Measurements from ENCODE around the gene UBE2S.
A peak's percentile ranks its signal among the peaks of the same experiment; 100 is the strongest.
"Not testable (repeated sequence)": the region's sequence is repeated elsewhere in the genome, so short reads cannot be mapped to it uniquely, and the experiment has no call there.

Gene UBE2S

GRCh38 chr19:55440411-55441105, 33.0 kb upstream of the UBE2S start:
- DNase-seq (ENCODE audit: low read depth in 1 of 2, low spot score in 1 of 2): no peak

- no peak for DNase-seq (ENCODE audit: low read depth in 1 of 2, low spot score in 1 of 2)
Observed at GRCh38 chr19:55439052-55439451, 31.5 kb upstream of the UBE2S start.

- DNase-seq (ENCODE audit: low read depth in 1 of 2, low spot score in 1 of 2): no peak
Observed at GRCh38 chr19:55437410-55437809, 29.8 kb upstream of the UBE2S start.

GRCh38 chr19:55436847-55437246, 29.3 kb upstream of the UBE2S start:
- no peak for DNase-seq (ENCODE audit: low read depth in 1 of 2, low spot score in 1 of 2)

- no peak for DNase-seq (ENCODE audit: low read depth in 1 of 2, low spot score in 1 of 2)
Observed at GRCh38 chr19:55435020-55435419, 27.4 kb upstream of the UBE2S start.

- no peak for DNase-seq (ENCODE audit: low read depth in 1 of 2, low spot score in 1 of 2)
Observed at GRCh38 chr19:55434356-55434919, 26.9 kb upstream of the UBE2S start.

GRCh38 chr19:55433292-55433691, 25.7 kb upstream of the UBE2S start:
- DNase-seq (ENCODE audit: low read depth in 1 of 2, low spot score in 1 of 2): no peak

- DNase-seq (ENCODE audit: low read depth in 1 of 2, low spot score in 1 of 2): no peak
Observed at GRCh38 chr19:55432241-55432959, 24.8 kb upstream of the UBE2S start.

GRCh38 chr19:55431183-55431582, 23.6 kb upstream of the UBE2S start:
- DNase-seq (ENCODE audit: low read depth in 1 of 2, low spot score in 1 of 2): no peak

- no peak for DNase-seq (ENCODE audit: low read depth in 1 of 2, low spot score in 1 of 2)
Observed at GRCh38 chr19:55426042-55426441, 18.5 kb upstream of the UBE2S start.

- no peak for DNase-seq (ENCODE audit: low read depth in 1 of 2, low spot score in 1 of 2)
Observed at GRCh38 chr19:55424518-55424917, 16.9 kb upstream of the UBE2S start.

GRCh38 chr19:55423225-55424005, 15.8 kb upstream of the UBE2S start:
- DNase-seq (ENCODE audit: low read depth in 1 of 2, low spot score in 1 of 2): no peak

- not testable (repeated sequence) for DNase-seq (ENCODE audit: low read depth in 1 of 2, low spot score in 1 of 2)
Observed at GRCh38 chr19:55421281-55421680, 13.7 kb upstream of the UBE2S start.

GRCh38 chr19:55419624-55420236, 12.1 kb upstream of the UBE2S start:
- no peak for DNase-seq (ENCODE audit: low read depth in 1 of 2, low spot score in 1 of 2)

- no peak for DNase-seq (ENCODE audit: low read depth in 1 of 2, low spot score in 1 of 2)
Observed at GRCh38 chr19:55419103-55419502, 11.5 kb upstream of the UBE2S start.

GRCh38 chr19:55418185-55418584, 10.6 kb upstream of the UBE2S start:
- DNase-seq (ENCODE audit: low read depth in 1 of 2, low spot score in 1 of 2): peak in 1 of 2 donors; percentile 16

- DNase-seq (ENCODE audit: low read depth in 1 of 2, low spot score in 1 of 2): no peak
Observed at GRCh38 chr19:55410168-55410567, 2.6 kb upstream of the UBE2S start.

GRCh38 chr19:55409179-55409578, 1.6 kb upstream of the UBE2S start:
- DNase-seq (ENCODE audit: low read depth in 1 of 2, low spot score in 1 of 2): not testable (repeated sequence)

- no peak for DNase-seq (ENCODE audit: low read depth in 1 of 2, low spot score in 1 of 2)
Observed at GRCh38 chr19:55408533-55408872, 915 bp upstream of the UBE2S start.

GRCh38 chr19:55407800-55408532, 378 bp upstream of the UBE2S start:
- peak; percentile 88 to 95 for DNase-seq (ENCODE audit: low read depth in 1 of 2, low spot score in 1 of 2)

All from activated T-helper 1 cell treated with anti-CD3 and anti-CD28 coated beads, Interleukin-2, amount 50 U/mL, for 16 hours (primary cell).